H9 (cell line): ENCODE data around the gene ZNF678. TPM values are rescaled to one million over a fixed set of nuclear protein-coding genes. Genes with fewer than 3 reads are reported as not detected.

Experiments used
- DNase-seq: peaks from one replicate; pipeline ENCODE4 v3.0.0-alpha.2; 2017
- H2AFZ ChIP-seq: one replicate; pipeline ENCODE4 v1.6.1; 2013; ENCODE audit warnings: mild to moderate bottlenecking, low read length, control low read depth, moderate library complexity
- H2AK5ac ChIP-seq: 2 replicates; pipeline ENCODE4 v1.6.1; 2013; ENCODE audit warnings: low read length, control low read depth, mixed read lengths; ENCODE audit not compliant: insufficient read length
- H2BK120ac ChIP-seq: one replicate; pipeline ENCODE4 v1.6.1; 2013; ENCODE audit warnings: low read depth, mild to moderate bottlenecking, low read length, control low read depth, inconsistent platforms; ENCODE audit not compliant: poor library complexity, severe bottlenecking
- H2BK12ac ChIP-seq: 2 replicates; pipeline ENCODE4 v1.6.1; 2013; ENCODE audit warnings: low read length, control low read depth, mixed read lengths, low read depth; ENCODE audit not compliant: insufficient read length
- H2BK15ac ChIP-seq: 2 replicates; pipeline ENCODE4 v1.6.1; 2013; ENCODE audit warnings: low read depth, low read length, control low read depth
- H2BK20ac ChIP-seq: one replicate; pipeline ENCODE4 v1.6.1; 2013; ENCODE audit warnings: low read depth, mild to moderate bottlenecking, low read length, control low read depth, inconsistent platforms; ENCODE audit not compliant: poor library complexity, severe bottlenecking
- H2BK5ac ChIP-seq: 2 replicates; pipeline ENCODE4 v1.6.1; 2013; ENCODE audit warnings: low read length, control low read depth, mixed read lengths; ENCODE audit not compliant: insufficient read length
- H3K14ac ChIP-seq: 2 replicates; pipeline ENCODE4 v1.6.1; 2013; ENCODE audit warnings: low read length, control low read depth; ENCODE audit not compliant: insufficient read depth
- H3K18ac ChIP-seq: 2 replicates; pipeline ENCODE4 v1.6.1; 2013; ENCODE audit warnings: low read depth, mild to moderate bottlenecking, mixed read lengths, low read length, control low read depth; ENCODE audit not compliant: insufficient read length
- H3K23ac ChIP-seq: 2 replicates; pipeline ENCODE4 v1.6.1; 2013; ENCODE audit warnings: low read length, control low read depth, mixed read lengths, low read depth; ENCODE audit not compliant: insufficient read length
- H3K23me2 ChIP-seq: 2 replicates; pipeline ENCODE4 v1.6.1; 2013; ENCODE audit warnings: low read depth, mild to moderate bottlenecking, mixed read lengths, low read length, control low read depth; ENCODE audit not compliant: insufficient read length, poor library complexity, severe bottlenecking
- H3K27ac ChIP-seq: 2 replicates; pipeline ENCODE4 v1.5.1; 2013; ENCODE audit warnings: low read length, control low read depth, mixed read lengths, low read depth; ENCODE audit not compliant: insufficient read length
- H3K27me3 ChIP-seq: 2 replicates; pipeline ENCODE4 v1.6.1; 2013; ENCODE audit warnings: low read length, control low read depth, inconsistent platforms; ENCODE audit not compliant: insufficient read depth
- H3K4ac ChIP-seq: 2 replicates; pipeline ENCODE4 v1.6.1; 2013; ENCODE audit warnings: low read depth, mild to moderate bottlenecking, control low read depth, inconsistent platforms, low read length, moderate library complexity
- H3K4me1 ChIP-seq: 2 replicates; pipeline ENCODE4 v1.6.1; 2013; ENCODE audit warnings: low read length, control low read depth, inconsistent platforms; ENCODE audit not compliant: insufficient read depth
- H3K4me2 ChIP-seq: 2 replicates; pipeline ENCODE4 v1.6.1; 2013; ENCODE audit warnings: low read length, control low read depth, mixed read lengths; ENCODE audit not compliant: insufficient read length, insufficient read depth
- H3K56ac ChIP-seq: 2 replicates; pipeline ENCODE4 v1.6.1; 2013; ENCODE audit warnings: low read depth, mild to moderate bottlenecking, mixed read lengths, low read length, control low read depth; ENCODE audit not compliant: insufficient read length
- H3K79me1 ChIP-seq: 2 replicates; pipeline ENCODE4 v1.6.1; 2013; ENCODE audit warnings: low read depth, mild to moderate bottlenecking, moderate library complexity, low read length, control low read depth, inconsistent platforms; ENCODE audit not compliant: insufficient read depth, poor library complexity, severe bottlenecking
- H3K79me2 ChIP-seq: 2 replicates; pipeline ENCODE4 v1.6.1; 2013; ENCODE audit warnings: low read length, control low read depth, inconsistent platforms; ENCODE audit not compliant: insufficient read depth
- H3K9ac ChIP-seq: 2 replicates; pipeline ENCODE4 v1.6.1; 2013; ENCODE audit warnings: low read length, control low read depth, mixed read lengths; ENCODE audit not compliant: insufficient read length; ENCODE audit errors: extremely low read depth
- H3K9me3 ChIP-seq: one replicate; pipeline ENCODE4 v1.6.1; 2013; ENCODE audit warnings: low read depth, low read length, inconsistent platforms; ENCODE audit not compliant: control insufficient read depth
- H3T11ph ChIP-seq: one replicate; pipeline ENCODE4 v1.6.1; 2013; ENCODE audit warnings: mild to moderate bottlenecking, low read length, control low read depth, inconsistent platforms
- H4K20me1 ChIP-seq: one replicate; pipeline ENCODE4 v1.6.1; 2013; ENCODE audit not compliant: control insufficient read depth, insufficient read length, insufficient read depth
- H4K5ac ChIP-seq: 2 replicates; pipeline ENCODE4 v1.6.1; 2013; ENCODE audit warnings: low read depth, mild to moderate bottlenecking, mixed read lengths, low read length, control low read depth; ENCODE audit not compliant: insufficient read length
- H4K8ac ChIP-seq: replicated peaks from 2 replicates; pipeline ENCODE4 v1.6.1; 2013; ENCODE audit warnings: low read length, control low read depth, mixed read lengths, low read depth; ENCODE audit not compliant: insufficient read length
- H4K91ac ChIP-seq: 2 replicates; pipeline ENCODE4 v1.6.1; 2013; ENCODE audit warnings: low read depth, mild to moderate bottlenecking, moderate library complexity, mixed read lengths, low read length, control low read depth; ENCODE audit not compliant: insufficient read length
- H3K27ac Mint-ChIP-seq, 3 experiments: 2 replicates in 2 of 3; 3 replicates in 1 of 3; pipeline ENCODE4 v1.8.0; 2020 to 2021; ENCODE audit warnings: mixed read lengths in 3 of 3, mild to moderate bottlenecking in 1 of 3, moderate library complexity in 1 of 3
- H3K27me3 Mint-ChIP-seq: 2 replicates; pipeline ENCODE4 v1.8.0; 2021; ENCODE audit warnings: low read depth, mild to moderate bottlenecking, moderate library complexity, mixed read lengths
- H3K36me3 Mint-ChIP-seq, 3 experiments: 2 replicates in 2 of 3; 3 replicates in 1 of 3; pipeline ENCODE4 v1.8.0; 2020 to 2021; ENCODE audit warnings: low read depth in 3 of 3, mixed read lengths in 3 of 3; ENCODE audit not compliant: insufficient read depth in 1 of 3
- H3K4me1 Mint-ChIP-seq, 2 experiments: 2 replicates each; pipeline ENCODE4 v1.8.0; 2020; ENCODE audit warnings: mixed read lengths in 2 of 2
- H3K4me3 Mint-ChIP-seq, 2 experiments: 2 replicates in 1 of 2; 3 replicates in 1 of 2; pipeline ENCODE4 v1.8.0; 2020 to 2021; ENCODE audit warnings: mild to moderate bottlenecking in 2 of 2, mixed read lengths in 2 of 2, moderate library complexity in 1 of 2
- H3K9me3 Mint-ChIP-seq, 2 experiments: 2 replicates in 1 of 2; 3 replicates in 1 of 2; pipeline ENCODE4 v1.8.0; 2020; ENCODE audit warnings: mild to moderate bottlenecking in 2 of 2, mixed read lengths in 2 of 2, moderate library complexity in 1 of 2
- WGBS: extraction: QIAGEN DNeasy Blood & Tissue Kit; methylation state at CpG from one replicate; pipeline ENCODE4 v1.1.7; 2013; ENCODE audit warnings: missing lambda C conversion rate, low lambda C conversion rate, mixed read lengths; ENCODE audit not compliant: insufficient read length; ENCODE audit errors: extremely low coverage; 5-methylcytosine and 5-hydroxymethylcytosine counted together
- total RNA-seq: library from RNA; stranded (reverse); gene quantifications from 2 replicates; pipeline ENCODE4 v1.2.1, GENCODE V29; 2021
- TF ChIP-seq, protein P1 (sequence below): fragments of 200-600 bp; sonication (generic); conservative IDR thresholded peaks from 3 replicates; pipeline ENCODE4 v1.8.0; 2021; ENCODE audit warnings: antibody characterized with exemption, mild to moderate bottlenecking

Gene ZNF678
- total RNA-seq, 1 experiment from 2014 or later: 25.3 TPM

- H2BK12ac ChIP-seq: no peak overlapping the region
- H3K9ac ChIP-seq: no peak overlapping the region
- H3K23me2 ChIP-seq: peaks cover 14% of the 10 kb centered on the region
- Mint-ChIP-seq H3K4me3 (peak overlapping the region; percentile 53 to 70), H3K27me3 (peaks cover 14% of the 10 kb centered on the region), H3K4me1 (peaks cover 0 to 4% of the 10 kb centered on the region in 2 experiments; a peak in 3 of 4 replicates), H3K27ac (no peak overlapping the region; a peak in 1 of 7 replicates), H3K36me3 (no peaks in the 10 kb centered on the region), H3K9me3 (peaks cover 2 to 3% of the 10 kb centered on the region in 2 experiments; a peak in 3 of 5 replicates)
- H3K4ac ChIP-seq: no peak overlapping the region
- H3K79me1 ChIP-seq: no peaks in the 10 kb centered on the region
- no peaks in the 10 kb centered on the region for H4K20me1 ChIP-seq
- no peak overlapping the region for H2BK120ac ChIP-seq
- no peak overlapping the region for H4K91ac ChIP-seq
- H3K4me1 ChIP-seq: no peaks in the 10 kb centered on the region
- no peaks in the 10 kb centered on the region for H3K9me3 ChIP-seq
- no peak overlapping the region for H2BK5ac ChIP-seq
- H4K5ac ChIP-seq: no peak overlapping the region
- H3K27ac ChIP-seq: no peak overlapping the region
- no peak overlapping the region for H2AFZ ChIP-seq
- peak overlapping the region; percentile 40 for H3K4me2 ChIP-seq
- no peak overlapping the region for H2AK5ac ChIP-seq
- peak; percentile 91 for DNase-seq
- H2BK20ac ChIP-seq: no peak overlapping the region
- H3T11ph ChIP-seq: no peak overlapping the region
- H3K18ac ChIP-seq: peak overlapping the region; percentile 58
- no peak overlapping the region for H3K23ac ChIP-seq
- H3K56ac ChIP-seq: no peak overlapping the region
- H2BK15ac ChIP-seq: no peak overlapping the region
- no peak overlapping the region for H4K8ac ChIP-seq
- TF ChIP-seq, protein P1, sequence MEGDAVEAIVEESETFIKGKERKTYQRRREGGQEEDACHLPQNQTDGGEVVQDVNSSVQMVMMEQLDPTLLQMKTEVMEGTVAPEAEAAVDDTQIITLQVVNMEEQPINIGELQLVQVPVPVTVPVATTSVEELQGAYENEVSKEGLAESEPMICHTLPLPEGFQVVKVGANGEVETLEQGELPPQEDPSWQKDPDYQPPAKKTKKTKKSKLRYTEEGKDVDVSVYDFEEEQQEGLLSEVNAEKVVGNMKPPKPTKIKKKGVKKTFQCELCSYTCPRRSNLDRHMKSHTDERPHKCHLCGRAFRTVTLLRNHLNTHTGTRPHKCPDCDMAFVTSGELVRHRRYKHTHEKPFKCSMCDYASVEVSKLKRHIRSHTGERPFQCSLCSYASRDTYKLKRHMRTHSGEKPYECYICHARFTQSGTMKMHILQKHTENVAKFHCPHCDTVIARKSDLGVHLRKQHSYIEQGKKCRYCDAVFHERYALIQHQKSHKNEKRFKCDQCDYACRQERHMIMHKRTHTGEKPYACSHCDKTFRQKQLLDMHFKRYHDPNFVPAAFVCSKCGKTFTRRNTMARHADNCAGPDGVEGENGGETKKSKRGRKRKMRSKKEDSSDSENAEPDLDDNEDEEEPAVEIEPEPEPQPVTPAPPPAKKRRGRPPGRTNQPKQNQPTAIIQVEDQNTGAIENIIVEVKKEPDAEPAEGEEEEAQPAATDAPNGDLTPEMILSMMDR: peak; percentile 99
- no peaks in the 10 kb centered on the region for H3K79me2 ChIP-seq
- no CpG with 5 or more reads among the region's 84 CpGs for WGBS
- H3K14ac ChIP-seq: peak overlapping the region; percentile 84
- H3K27me3 ChIP-seq: peaks cover 3% of the 10 kb centered on the region; the same call in 1 of the 2 replicates
Measured at GRCh38 chr1:227542153-227543120, 20.9 kb upstream of the ZNF678 start.
